GM18505 (cell line): ENCODE data around the gene HMGXB3.

Experiments used
- ATAC-seq: cut with Tn5 transposase; IDR thresholded peaks from one replicate; pipeline ENCODE4 v1.9.1; 2021; ENCODE audit not compliant: unreplicated experiment
- POLR2A ChIP-seq: IDR thresholded peaks from 4 replicates; pipeline ENCODE4 v1.6.1; 2011; ENCODE audit warnings: borderline replicate concordance; ENCODE audit not compliant: insufficient read depth, insufficient read length; ENCODE audit errors: extremely low read depth

The HMGXB3 gene

GRCh38 chr5:150057996-150058395 is 57.5 kb downstream of the HMGXB3 start:
- ATAC-seq: no peak

GRCh38 chr5:150058480-150059126 is 58.1 kb downstream of the HMGXB3 start:
- ATAC-seq: no peak
- no peak for TF ChIP-seq POLR2A

More at GRCh38 chr5:150057996-150058395, 57.5 kb downstream of the HMGXB3 start:
- no peak for TF ChIP-seq POLR2A

- no peak for TF ChIP-seq POLR2A
- no peak for ATAC-seq
These were observed 59.1 kb downstream of the HMGXB3 start for GRCh38 chr5:150059623-150060022.

GRCh38 chr5:150060471-150060870 is 59.9 kb downstream of the HMGXB3 start:
- TF ChIP-seq POLR2A: no peak
- ATAC-seq: no peak

GRCh38 chr5:150061538-150061995 is 61.0 kb downstream of the HMGXB3 start:
- no peak for TF ChIP-seq POLR2A
- ATAC-seq: no peak

- ATAC-seq: no peak
- no peak for TF ChIP-seq POLR2A
These were observed 61.8 kb downstream of the HMGXB3 start for GRCh38 chr5:150062216-150062922.

GRCh38 chr5:150063638-150064037 is 63.1 kb downstream of the HMGXB3 start:
- no peak for ATAC-seq
- TF ChIP-seq POLR2A: no peak

GRCh38 chr5:150064681-150065220 is 64.2 kb downstream of the HMGXB3 start:
- TF ChIP-seq POLR2A: no peak
- no peak for ATAC-seq

- no peak for ATAC-seq
- TF ChIP-seq POLR2A: no peak
These were observed 64.8 kb downstream of the HMGXB3 start for GRCh38 chr5:150065346-150065745.

- TF ChIP-seq POLR2A: no peak
- no peak for ATAC-seq
These were observed 65.3 kb downstream of the HMGXB3 start for GRCh38 chr5:150065886-150066285.

GRCh38 chr5:150066436-150066835 is 65.9 kb downstream of the HMGXB3 start:
- no peak for ATAC-seq
- no peak for TF ChIP-seq POLR2A

GRCh38 chr5:150066901-150067396 is 66.4 kb downstream of the HMGXB3 start:
- no peak for ATAC-seq
- no peak for TF ChIP-seq POLR2A

GRCh38 chr5:150067405-150067960 is 66.9 kb downstream of the HMGXB3 start:
- no peak for ATAC-seq
- no peak for TF ChIP-seq POLR2A
